IMR-90 (cell line): Measurements from ENCODE around the gene ARL4C. TPM values are rescaled to one million over a fixed set of nuclear protein-coding genes. Genes with fewer than 3 reads are reported as not detected.

Source experiments
- CTCF ChIP-seq: conservative IDR thresholded peaks from 2 replicates; pipeline ENCODE4 v1.5.1; 2012; ENCODE audit warnings: mild to moderate bottlenecking, low read depth, low read length, improper control_type of control experiment
- polyA plus RNA-seq, 3 experiments: library from polyadenylated mRNA; depleted of rRNA; stranded (reverse); fragments of >200 nt; gene quantifications; 2 replicates each; pipeline ENCODE4 v1.2.3, GENCODE V29; 2012; ENCODE audit warnings: low replicate concordance in 1 of 3
- total RNA-seq: library from RNA; depleted of rRNA; stranded (reverse); fragments of >200 nt; gene quantifications from 2 replicates; pipeline ENCODE4 v1.2.3, GENCODE V29; 2012

The ARL4C gene
- total and polyA plus RNA-seq, 2 of the 4 experiments (the other 2 are of a cell fraction), result 7.7 to 8.2 TPM

DNA sequence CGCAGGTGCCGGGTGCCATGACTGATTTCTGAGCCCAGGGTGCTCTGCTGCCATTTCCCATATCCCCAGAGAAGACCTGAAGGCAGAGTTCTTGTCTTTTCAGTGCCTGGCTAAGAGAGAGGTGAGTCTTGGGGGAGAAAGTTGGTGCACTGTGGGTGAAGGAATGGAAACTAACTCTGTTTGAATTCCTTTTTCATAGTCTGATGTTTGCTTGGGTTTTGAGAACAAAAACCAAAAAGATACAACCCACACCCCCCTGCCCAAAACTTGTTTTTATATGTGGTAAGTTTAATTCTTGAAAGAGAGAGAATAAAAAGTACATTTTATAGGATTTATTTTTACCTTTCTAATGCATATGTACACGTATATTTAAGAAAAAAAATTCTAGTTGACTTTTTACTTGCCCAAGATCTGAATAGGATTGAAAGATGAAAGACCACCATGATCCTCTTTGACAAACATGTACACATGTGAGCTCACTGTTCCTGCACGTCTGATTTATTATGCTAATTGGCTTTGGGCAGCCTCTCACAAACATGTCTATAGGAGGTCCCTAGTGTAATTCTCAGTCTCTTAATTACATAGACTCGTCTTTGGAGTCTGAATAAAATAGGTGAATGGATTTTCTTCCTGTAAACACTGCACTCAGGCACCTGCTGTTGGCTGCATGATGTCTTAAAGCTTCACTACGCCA, 46.3 kb downstream of the ARL4C start (continued):
- TF ChIP-seq CTCF, result no peak
